Kidney tubule cell (primary cell): ENCODE results near the gene TP73.
"Not testable (repeated sequence)": the region's sequence is repeated elsewhere in the genome, so short reads cannot be mapped to it uniquely, and the experiment has no call there.

Experiments used
- DNase-seq: peaks from one replicate; pipeline ENCODE4 v3.0.0-alpha.2; 2018; ENCODE audit warnings: low spot score

The TP73 gene

GRCh38 chr1:3618881-3619671, 33.2 kb upstream of the TP73 start:
- DNase-seq: peak; percentile 75

DNA sequence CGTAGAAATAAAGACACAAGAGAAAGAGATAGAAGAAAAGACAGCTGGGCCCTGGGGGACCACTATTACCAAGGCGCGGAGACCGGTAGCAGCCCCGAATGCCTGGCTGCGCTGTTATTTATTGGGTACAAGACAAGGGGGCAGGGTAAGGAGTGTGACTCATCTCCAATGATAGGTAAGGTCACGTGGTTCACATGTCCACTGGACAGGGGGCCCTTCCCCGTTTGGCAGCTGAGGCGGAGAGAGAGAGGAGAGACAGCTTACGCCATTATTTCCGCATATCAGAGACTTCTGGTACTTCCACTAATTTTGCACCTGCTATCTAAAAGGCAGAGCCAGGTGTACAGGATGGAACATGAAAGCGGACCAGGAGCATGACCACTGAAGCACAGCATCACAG, 31.6 kb upstream of the TP73 start:
- peak; percentile 2 for DNase-seq

- DNase-seq: peak; percentile 61
Observed at GRCh38 chr1:3621151-3621671, 31.1 kb upstream of the TP73 start.

- not testable (repeated sequence) for DNase-seq
Observed at GRCh38 chr1:3622102-3622501, 30.2 kb upstream of the TP73 start.

- peak; percentile 7 for DNase-seq
Observed at GRCh38 chr1:3623441-3624199, 28.7 kb upstream of the TP73 start.

DNA sequence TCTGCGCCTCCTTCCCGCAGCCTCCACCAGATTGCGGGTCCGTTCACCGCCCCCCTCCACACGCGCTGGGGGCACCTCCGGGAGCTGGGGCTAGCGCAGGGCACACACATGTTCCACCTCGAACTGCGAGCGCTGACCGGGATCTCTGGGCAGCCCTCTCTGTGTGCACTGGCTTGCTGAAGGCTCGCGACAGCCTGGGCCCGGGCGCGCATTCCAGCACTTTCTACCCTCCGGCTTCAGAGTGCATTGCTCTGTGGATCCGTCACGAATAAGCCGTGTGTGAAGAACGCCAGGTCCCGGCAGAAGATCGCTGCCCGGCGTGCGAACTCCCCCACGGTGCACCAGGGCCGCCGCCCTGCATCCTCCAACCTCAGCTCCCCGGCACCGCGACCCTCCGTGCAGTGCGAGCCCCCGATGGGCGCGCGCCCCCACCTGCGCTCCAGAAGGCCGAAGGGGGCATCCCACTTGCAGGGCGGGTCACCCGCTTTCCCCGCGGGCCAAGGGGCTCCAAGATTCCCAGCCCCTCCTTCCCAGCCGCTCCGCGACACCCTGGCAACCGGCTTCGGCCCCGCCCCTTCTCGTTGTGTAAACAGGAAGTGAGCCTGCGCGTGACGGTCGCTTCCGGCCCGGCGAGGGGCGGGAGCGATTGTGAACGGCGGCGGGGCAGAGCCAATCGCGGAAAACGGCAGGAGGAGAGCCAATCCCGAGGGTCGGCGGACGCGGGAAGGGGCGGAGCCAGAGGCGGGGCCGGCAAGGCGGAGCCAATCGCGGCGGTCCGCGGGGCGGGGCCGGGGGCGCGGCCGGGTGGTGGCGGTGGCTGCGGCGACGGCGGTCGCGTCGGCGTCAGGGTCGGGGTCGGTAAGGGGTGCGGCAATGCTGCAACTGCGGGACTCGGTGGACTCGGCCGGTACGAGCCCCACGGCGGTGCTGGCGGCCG, 27.8 kb upstream of the TP73 start, which contains the start of gene TPRG1L:
TSS of gene TPRG1L (plus strand) at position 816 of the 937 bp plus-strand sequence. CDS start at position 874, 58 bp downstream.
- DNase-seq: peak; percentile 97

- peak; percentile 50 for DNase-seq
Observed at GRCh38 chr1:3625151-3625907, 27.0 kb upstream of the TP73 start.

DNA sequence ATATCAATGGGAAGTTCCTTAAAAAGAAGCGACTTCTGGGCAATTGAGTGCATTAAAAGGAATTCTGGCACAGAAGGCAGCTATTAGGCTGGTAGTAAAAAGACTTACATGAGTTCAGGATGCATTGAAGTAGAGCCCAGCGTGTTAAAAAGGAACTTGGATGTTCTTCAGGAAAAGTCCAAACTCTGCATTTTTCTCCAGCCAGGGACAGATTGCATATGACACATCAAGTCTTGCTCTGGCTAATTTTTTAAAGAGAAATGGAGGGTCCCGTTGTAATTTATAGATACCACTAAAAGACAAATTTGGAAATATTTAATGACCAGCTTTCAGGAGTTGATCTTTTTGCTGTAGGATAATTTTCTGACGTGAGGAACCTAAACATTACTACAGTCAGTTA, 26.3 kb upstream of the TP73 start:
- DNase-seq: no peak

GRCh38 chr1:3627515-3628253, 24.6 kb upstream of the TP73 start:
- DNase-seq: no peak

DNA sequence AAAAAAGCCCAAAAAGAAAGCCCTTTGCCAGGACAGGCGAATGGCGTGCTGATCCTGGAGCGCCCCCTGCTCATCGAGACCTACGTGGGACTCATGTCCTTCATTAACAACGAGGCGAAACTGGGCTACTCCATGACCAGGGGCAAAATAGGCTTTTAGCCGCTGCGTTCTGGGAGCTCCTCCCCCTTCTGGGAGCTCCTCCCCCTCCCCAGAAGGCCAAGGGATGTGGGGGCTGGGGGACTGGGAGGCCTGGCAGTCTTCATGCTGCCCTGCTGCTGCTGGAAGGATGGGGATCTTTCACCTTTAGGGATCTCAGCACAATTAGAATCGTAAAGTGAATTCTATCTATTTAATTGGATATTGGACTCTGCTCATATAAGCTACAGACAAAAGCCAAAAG, 23.9 kb upstream of the TP73 start:
- DNase-seq: no peak

GRCh38 chr1:3629561-3630160, 22.7 kb upstream of the TP73 start:
- DNase-seq: no peak

DNA sequence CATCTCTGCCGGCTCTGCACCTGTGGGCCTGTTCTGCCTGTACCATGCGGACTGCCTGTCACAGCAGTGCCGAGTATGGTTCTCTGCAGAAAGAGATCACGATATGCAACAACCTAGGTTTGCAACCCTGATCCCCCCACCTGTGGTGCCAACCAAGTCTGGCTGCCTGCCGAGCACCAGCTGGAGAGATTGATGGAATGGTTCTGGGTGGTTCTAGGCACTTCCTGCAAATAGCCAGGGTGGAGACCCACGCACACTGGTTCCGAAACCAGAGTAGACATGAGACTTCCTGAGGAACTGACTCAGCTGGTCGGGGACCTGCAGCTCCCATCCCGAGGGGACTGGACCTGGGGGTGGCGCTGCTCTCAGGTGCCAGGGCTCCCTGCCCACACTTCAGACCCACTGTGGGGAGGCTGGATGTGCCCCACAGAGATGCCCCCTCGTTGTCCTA, 22.1 kb upstream of the TP73 start:
- no peak for DNase-seq

- DNase-seq: no peak
Observed at GRCh38 chr1:3630914-3631313, 21.4 kb upstream of the TP73 start.

GRCh38 chr1:3631320-3632260, 20.7 kb upstream of the TP73 start:
- no peak for DNase-seq

DNA sequence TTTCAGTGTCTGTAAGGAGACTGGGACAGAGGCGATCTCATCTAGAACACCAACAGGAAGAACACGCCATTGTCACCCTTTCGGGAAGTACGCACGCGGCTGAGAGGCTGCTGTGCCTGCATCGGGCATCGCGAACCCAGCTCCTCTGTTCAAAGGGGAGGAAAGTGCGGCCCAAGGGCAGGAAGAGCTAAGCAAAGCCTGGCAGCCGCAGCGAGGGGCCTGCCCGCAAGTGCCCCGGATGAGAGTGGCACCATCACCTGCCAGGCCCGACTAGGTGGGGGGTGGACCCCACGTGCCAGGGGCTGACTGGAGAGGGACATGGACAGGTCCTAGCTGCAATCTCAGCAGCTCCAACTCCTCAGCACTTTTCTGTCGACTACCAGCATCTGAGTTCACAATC, 20.0 kb upstream of the TP73 start:
- DNase-seq: no peak

- DNase-seq: no peak
Observed at GRCh38 chr1:3632716-3633343, 19.5 kb upstream of the TP73 start.

- DNase-seq: no peak
Observed at GRCh38 chr1:3633344-3634058, 18.8 kb upstream of the TP73 start.
